Neural cell (in vitro differentiated cells): Measurements from ENCODE around the gene SVOP. TPM values are rescaled to one million over a fixed set of nuclear protein-coding genes. Genes with fewer than 3 reads are reported as not detected.

ENCODE experiments used
- H2AFZ ChIP-seq: fragments of 200-600, 300-800 bp; sonication (generic), shearing (Covaris generic); 2 replicates; pipeline ENCODE4 v1.6.0; 2014; ENCODE audit warnings: low read depth, mild to moderate bottlenecking, antibody characterized with exemption, low read length, moderate library complexity
- H3F3A ChIP-seq: fragments of 200-600 bp; shearing (Covaris generic); 2 replicates; pipeline ENCODE4 v1.6.1; 2016; ENCODE audit warnings: mild to moderate bottlenecking, moderate library complexity, mixed read lengths, antibody characterized with exemption, low read length; ENCODE audit not compliant: insufficient read depth, poor library complexity, severe bottlenecking
- H3K27ac ChIP-seq: fragments of 200-600, 300-800 bp; sonication (generic), shearing (Covaris generic); 2 replicates; pipeline ENCODE4 v1.5.1; 2014; ENCODE audit warnings: mild to moderate bottlenecking, low read length, moderate library complexity
- H3K27me3 ChIP-seq: fragments of 300-800, 200-600 bp; sonication (generic), shearing (Covaris generic); 2 replicates; pipeline ENCODE4 v1.6.0; 2014; ENCODE audit warnings: mild to moderate bottlenecking, low read depth, low read length, moderate library complexity; ENCODE audit not compliant: insufficient read depth
- H3K36me3 ChIP-seq: fragments of 300-800, 200-600 bp; sonication (generic), shearing (Covaris generic); 2 replicates; pipeline ENCODE4 v1.5.1; 2014; ENCODE audit warnings: mild to moderate bottlenecking, antibody characterized with exemption, low read length, moderate library complexity; ENCODE audit not compliant: insufficient read depth
- H3K4me2 ChIP-seq: fragments of 300-800, 200-600 bp; sonication (generic), shearing (Covaris generic); 2 replicates; pipeline ENCODE4 v1.6.0; 2014; ENCODE audit warnings: mild to moderate bottlenecking, low read length
- H3K4me3 ChIP-seq: fragments of 300-800, 200-600 bp; sonication (generic), shearing (Covaris generic); 2 replicates; pipeline ENCODE4 v1.5.1; 2014; ENCODE audit warnings: mild to moderate bottlenecking, low read length, moderate library complexity
- H3K79me2 ChIP-seq: fragments of 200-600 bp; shearing (Covaris generic); replicated peaks from 2 replicates; pipeline ENCODE4 v1.6.0; 2014; ENCODE audit warnings: mild to moderate bottlenecking, low read length, moderate library complexity; ENCODE audit not compliant: insufficient read depth
- H3K9ac ChIP-seq: fragments of 300-800, 200-600 bp; sonication (generic), shearing (Covaris generic); 2 replicates; pipeline ENCODE4 v1.6.1; 2016; ENCODE audit warnings: mild to moderate bottlenecking, low read length, mixed read lengths
- H3K9me2 ChIP-seq: fragments of 200-600 bp; shearing (Covaris generic); 2 replicates; pipeline ENCODE4 v1.6.1; 2016; ENCODE audit warnings: mild to moderate bottlenecking, low read length, mixed read lengths; ENCODE audit not compliant: insufficient read depth
- H3K9me3 ChIP-seq: fragments of 200-600, 300-800 bp; sonication (generic), shearing (Covaris generic); 2 replicates; pipeline ENCODE4 v1.6.1; 2016; ENCODE audit warnings: mild to moderate bottlenecking, mixed run types, low read length, moderate library complexity, mixed read lengths
- H4K20me1 ChIP-seq: fragments of 200-600 bp; shearing (Covaris generic); 2 replicates; pipeline ENCODE4 v1.6.1; 2016; ENCODE audit warnings: mild to moderate bottlenecking, mixed run types; ENCODE audit not compliant: insufficient read depth
- EP300 ChIP-seq: fragments of 450-650 bp; conservative IDR thresholded peaks from 2 replicates; pipeline ENCODE4 v1.6.1; 2014; ENCODE audit warnings: antibody characterized with exemption, mild to moderate bottlenecking, moderate library complexity; ENCODE audit not compliant: poor library complexity, severe bottlenecking
- EZH2 ChIP-seq: fragments of 200-600, 300-800 bp; shearing (Covaris generic), sonication (generic); IDR thresholded peaks from 2 replicates; pipeline ENCODE4 v1.6.1; 2014; ENCODE audit warnings: antibody characterized with exemption, low read length, borderline replicate concordance, mild to moderate bottlenecking; ENCODE audit not compliant: insufficient read depth, poor library complexity, severe bottlenecking
- MXI1 ChIP-seq: fragments of 450-650 bp; conservative IDR thresholded peaks from 2 replicates; pipeline ENCODE4 v1.6.1; 2014; ENCODE audit warnings: antibody characterized with exemption, mild to moderate bottlenecking; ENCODE audit not compliant: poor library complexity, severe bottlenecking
- POLR2AphosphoS5 ChIP-seq: IDR thresholded peaks from 2 replicates; pipeline ENCODE4 v1.6.1; 2012
- RAD21 ChIP-seq: fragments of 450-650 bp; conservative IDR thresholded peaks from 2 replicates; pipeline ENCODE4 v1.6.1; 2014; ENCODE audit warnings: antibody characterized with exemption, mild to moderate bottlenecking, moderate library complexity
- REST ChIP-seq: IDR thresholded peaks from 2 replicates; pipeline ENCODE4 v1.6.1; 2012; ENCODE audit warnings: borderline replicate concordance
- SMC3 ChIP-seq: fragments of 450-650 bp; conservative IDR thresholded peaks from 2 replicates; pipeline ENCODE4 v1.6.1; 2014; ENCODE audit warnings: antibody characterized with exemption, mild to moderate bottlenecking, moderate library complexity; ENCODE audit not compliant: poor library complexity
- TAF1 ChIP-seq: IDR thresholded peaks from 2 replicates; pipeline ENCODE4 v1.6.1; 2012; ENCODE audit warnings: low read depth
- polyA plus RNA-seq: library from polyadenylated mRNA; depleted of rRNA; stranded (reverse); fragments of >200 nt; gene quantifications from 2 replicates; pipeline ENCODE4 v1.2.3, GENCODE V29; 2014
- TF ChIP-seq, protein P1 (sequence below): fragments of 450-650 bp; IDR thresholded peaks from 2 replicates; pipeline ENCODE4 v1.5.1; 2014; ENCODE audit warnings: antibody characterized with exemption, mild to moderate bottlenecking, moderate library complexity; ENCODE audit not compliant: poor library complexity, severe bottlenecking

Gene SVOP
- polyA plus RNA-seq, 1 donor from 2014 or later = 41.3 TPM

GRCh38 chr12:108962256-108962655 is 58.6 kb downstream of the SVOP start:
- Histone ChIP-seq H3K9ac (no peak overlapping the region), H3K27me3 (no peaks in the 10 kb centered on the region), H3K9me3 (no peaks in the 10 kb centered on the region), H2AFZ (no peak overlapping the region), H3K4me2 (no peak overlapping the region), H3K79me2 (no peaks in the 10 kb centered on the region), H3K9me2 (no peaks in the 10 kb centered on the region), H3K27ac (no peak overlapping the region), H3K36me3 (peaks cover 9% of the 10 kb centered on the region), H4K20me1 (no peaks in the 10 kb centered on the region), H3F3A (no peaks in the 10 kb centered on the region), H3K4me3 (no peak overlapping the region)
- no peak for TF ChIP-seq SMC3
- TF ChIP-seq, protein P1, sequence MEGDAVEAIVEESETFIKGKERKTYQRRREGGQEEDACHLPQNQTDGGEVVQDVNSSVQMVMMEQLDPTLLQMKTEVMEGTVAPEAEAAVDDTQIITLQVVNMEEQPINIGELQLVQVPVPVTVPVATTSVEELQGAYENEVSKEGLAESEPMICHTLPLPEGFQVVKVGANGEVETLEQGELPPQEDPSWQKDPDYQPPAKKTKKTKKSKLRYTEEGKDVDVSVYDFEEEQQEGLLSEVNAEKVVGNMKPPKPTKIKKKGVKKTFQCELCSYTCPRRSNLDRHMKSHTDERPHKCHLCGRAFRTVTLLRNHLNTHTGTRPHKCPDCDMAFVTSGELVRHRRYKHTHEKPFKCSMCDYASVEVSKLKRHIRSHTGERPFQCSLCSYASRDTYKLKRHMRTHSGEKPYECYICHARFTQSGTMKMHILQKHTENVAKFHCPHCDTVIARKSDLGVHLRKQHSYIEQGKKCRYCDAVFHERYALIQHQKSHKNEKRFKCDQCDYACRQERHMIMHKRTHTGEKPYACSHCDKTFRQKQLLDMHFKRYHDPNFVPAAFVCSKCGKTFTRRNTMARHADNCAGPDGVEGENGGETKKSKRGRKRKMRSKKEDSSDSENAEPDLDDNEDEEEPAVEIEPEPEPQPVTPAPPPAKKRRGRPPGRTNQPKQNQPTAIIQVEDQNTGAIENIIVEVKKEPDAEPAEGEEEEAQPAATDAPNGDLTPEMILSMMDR = no peak
- TF ChIP-seq POLR2AphosphoS5 = no peak
- no peak for TF ChIP-seq TAF1
- no peak for TF ChIP-seq EP300
- no peak for TF ChIP-seq EZH2
- no peak for TF ChIP-seq REST

DNA sequence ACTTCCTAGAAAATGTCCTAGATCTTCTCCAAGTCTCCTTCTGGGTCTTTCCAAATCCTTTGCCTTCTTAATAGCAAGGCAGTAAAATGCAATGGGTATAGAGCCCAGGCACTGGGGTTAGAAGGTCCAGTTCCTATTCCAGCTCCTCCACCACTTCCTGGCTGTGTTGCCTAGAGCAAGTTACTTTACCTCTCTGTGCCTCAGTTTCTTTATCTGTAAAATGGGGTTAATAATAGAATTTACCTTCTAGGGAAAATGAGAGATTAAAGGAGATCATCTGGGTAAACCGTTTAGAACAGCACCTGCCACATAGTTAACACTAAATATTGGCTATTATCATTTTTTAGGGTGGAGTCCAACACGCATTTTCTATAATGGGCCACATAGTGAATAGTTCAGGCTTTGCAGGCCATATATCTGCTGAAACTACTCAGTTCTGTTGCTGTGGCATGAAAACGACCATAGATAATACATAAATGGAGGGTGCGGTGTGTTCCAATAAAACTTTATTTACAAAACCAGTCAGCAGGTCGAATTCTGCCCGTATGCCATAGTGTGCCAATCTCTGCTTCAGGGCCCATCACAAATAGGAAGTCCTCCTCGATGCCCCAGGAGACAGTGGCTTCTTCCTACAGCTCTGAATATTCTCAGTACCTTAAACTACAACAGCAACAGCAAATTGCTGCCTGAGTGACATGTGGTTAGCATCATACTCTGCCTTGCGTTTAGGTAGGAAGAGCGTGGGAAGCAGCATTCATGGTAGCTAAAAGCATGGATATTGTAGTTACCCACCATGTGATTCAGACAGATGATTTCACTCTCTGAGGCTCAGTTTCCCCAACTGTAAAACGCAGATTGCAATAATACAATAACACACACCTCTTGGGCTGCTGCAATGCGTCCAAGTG is 60.9 kb downstream of the SVOP start:
- H3K4me3 ChIP-seq = no peak overlapping the region
- no peaks in the 10 kb centered on the region for H3F3A ChIP-seq
- no peak overlapping the region for H2AFZ ChIP-seq
- H3K9ac ChIP-seq = no peak overlapping the region
- no peaks in the 10 kb centered on the region for H3K9me2 ChIP-seq
- no peaks in the 10 kb centered on the region for H3K79me2 ChIP-seq
- peaks cover 16% of the 10 kb centered on the region for H3K36me3 ChIP-seq
- H4K20me1 ChIP-seq = no peaks in the 10 kb centered on the region
- H3K27ac ChIP-seq = no peak overlapping the region
- no peaks in the 10 kb centered on the region for H3K9me3 ChIP-seq
- no peak for TF ChIP-seq SMC3
- no peak for TF ChIP-seq TAF1
- no peak for TF ChIP-seq EZH2
- no peak for TF ChIP-seq REST
- TF ChIP-seq, protein P1 = no peak
- TF ChIP-seq MXI1 = no peak
- no peak for TF ChIP-seq RAD21
- no peak for TF ChIP-seq EP300
- no peak for TF ChIP-seq POLR2AphosphoS5
- no peaks in the 10 kb centered on the region for H3K27me3 ChIP-seq
- H3K4me2 ChIP-seq = no peak overlapping the region
